Activated CD4-positive, alpha-beta T cell treated with anti-CD3 and anti-CD28 coated beads, Interleukin-2, Interleukin-4, amounts not matched to agents 100 ng/mL and 50 ng/mL, durations not matched to agents 16 hours and 8 hours (primary cell): ENCODE results near the gene SPATA31A1.
"Not testable (repeated sequence)": the region's sequence is repeated elsewhere in the genome, so short reads cannot be mapped to it uniquely, and the experiment has no call there.

Experiments
- DNase-seq: peaks from one replicate; pipeline ENCODE4 v3.0.0-alpha.2; 2020; ENCODE audit warnings: low spot score

The SPATA31A1 gene

DNA sequence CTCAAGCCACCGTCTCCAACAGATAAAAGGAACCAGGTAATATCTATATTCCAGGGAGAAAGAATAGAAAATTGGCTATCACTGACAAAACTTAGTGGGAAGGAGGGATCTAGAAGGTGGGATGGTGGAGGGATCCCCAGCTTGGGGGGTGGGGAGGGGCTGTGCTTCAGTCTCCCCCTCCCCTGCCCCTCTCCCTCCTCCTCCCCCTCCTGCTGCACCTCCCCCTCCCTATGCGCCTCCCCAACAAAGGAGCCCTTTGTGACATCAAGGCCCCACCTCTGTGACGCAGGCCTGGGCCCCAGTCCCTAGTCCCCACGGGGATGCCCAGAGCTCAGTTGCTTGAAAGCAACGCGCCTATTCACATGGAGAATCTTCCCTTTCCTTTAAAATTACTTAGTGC, at the start of gene SPATA31A1:
SPATA31A1 (plus strand) TSS at position 301 of the 400 bp plus-strand sequence; CDS start at position 363, 62 bp downstream.
- DNase-seq: not testable (repeated sequence)

- DNase-seq: not testable (repeated sequence)
Measured at GRCh38 chr9:39407261-39408204, 52.1 kb downstream of the SPATA31A1 start.

DNA sequence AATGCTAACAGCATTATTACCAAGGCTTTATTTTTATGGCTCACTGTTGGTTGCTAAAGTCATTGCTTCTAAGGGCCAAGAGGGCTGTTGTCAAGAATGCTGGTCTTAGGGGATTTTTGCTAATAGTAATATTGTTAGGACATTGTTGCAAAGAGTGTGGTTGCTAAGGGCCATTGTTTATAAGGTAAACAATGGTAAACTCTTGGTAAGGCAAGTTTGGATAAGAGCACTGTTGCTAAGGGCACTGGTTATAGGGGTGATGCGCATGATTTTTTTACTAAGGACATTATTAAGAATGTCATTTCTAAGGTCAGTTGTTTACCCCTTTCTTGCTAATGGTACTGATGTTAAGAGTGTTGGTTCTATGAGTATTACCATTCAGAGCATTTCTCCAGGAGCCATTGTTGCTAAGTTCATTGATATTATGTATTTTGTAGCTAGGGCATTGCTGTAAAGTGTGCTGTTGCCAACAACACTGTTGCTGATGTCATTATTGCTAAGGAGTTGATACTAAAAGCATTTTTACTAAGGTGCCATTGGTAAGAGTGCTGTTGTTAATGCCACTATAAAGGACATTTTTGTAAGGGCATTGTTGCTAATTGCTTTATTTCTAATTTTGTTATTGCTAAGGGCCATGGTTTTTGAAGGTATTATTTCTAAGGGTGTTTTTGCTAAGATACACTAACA, 55.9 kb downstream of the SPATA31A1 start:
- not testable (repeated sequence) for DNase-seq
